OCI-LY7 (cell line): ENCODE measurements around the gene ISM1. TPM values are rescaled to one million over a fixed set of nuclear protein-coding genes. Genes with fewer than 3 reads are reported as not detected.

Source experiments
- BruUV-seq: library from RNA; stranded (reverse); fragments of 400-500 nt; replicated peaks from 2 replicates; lab custom pipeline; 2021; lab: Mats Ljungman, UMichigan
- CTCF ChIA-PET: fragments of 300-600 bp; sonication (Branson Sonifier 250); formaldehyde crosslinking; loops from one replicate; lab custom pipeline; 2022; ENCODE audit warnings: antibody characterized with exemption; ENCODE audit not compliant: unreplicated experiment; lab: Charles Lee
- POLR2A ChIA-PET: fragments of 300-600 bp; sonication (Branson Sonifier 250); formaldehyde crosslinking; loops from one replicate; lab custom pipeline; 2022; ENCODE audit warnings: antibody characterized with exemption; lab: Charles Lee
- DNase-seq: peaks from one replicate; pipeline ENCODE4 v3.0.0-alpha.2; 2015; ENCODE audit warnings: low spot score
- H2AFZ ChIP-seq: fragments of 200-600 bp; sonication (generic), shearing (Covaris generic); 2 replicates; pipeline ENCODE4 v1.6.1; 2014; ENCODE audit warnings: mild to moderate bottlenecking, antibody characterized with exemption, low read length, moderate library complexity
- H3K27ac ChIP-seq: fragments of 200-600 bp; sonication (generic); 2 replicates; pipeline ENCODE4 v1.5.1; 2014; ENCODE audit warnings: mixed run types, low read depth, mild to moderate bottlenecking, moderate library complexity, low read length, inconsistent platforms; ENCODE audit not compliant: poor library complexity, severe bottlenecking
- H3K36me3 ChIP-seq: fragments of 200-600 bp; sonication (generic); 2 replicates; pipeline ENCODE4 v1.6.1; 2014; ENCODE audit warnings: mild to moderate bottlenecking, antibody characterized with exemption, low read length, moderate library complexity, mixed read lengths; ENCODE audit not compliant: insufficient read depth
- H3K4me1 ChIP-seq: fragments of 200-600 bp; sonication (generic); 2 replicates; pipeline ENCODE4 v1.5.1; 2014; ENCODE audit warnings: mild to moderate bottlenecking, low read length; ENCODE audit not compliant: insufficient read depth, poor library complexity, severe bottlenecking
- H3K4me2 ChIP-seq: fragments of 200-600 bp; sonication (generic); 2 replicates; pipeline ENCODE4 v1.6.1; 2014; ENCODE audit warnings: mild to moderate bottlenecking, low read length
- H3K4me3 ChIP-seq: fragments of 200-600 bp; sonication (generic); 2 replicates; pipeline ENCODE4 v1.5.1; 2014; ENCODE audit warnings: mild to moderate bottlenecking, low read depth, low read length; ENCODE audit not compliant: poor library complexity, severe bottlenecking
- H3K79me2 ChIP-seq: fragments of 200-600 bp; sonication (generic); 2 replicates; pipeline ENCODE4 v1.6.1; 2016; ENCODE audit warnings: low read depth, mild to moderate bottlenecking, low read length, moderate library complexity, mixed read lengths; ENCODE audit not compliant: insufficient read depth
- H3K9me2 ChIP-seq: fragments of 200-600 bp; sonication (generic); 2 replicates; pipeline ENCODE4 v1.6.1; 2016; ENCODE audit warnings: mild to moderate bottlenecking, low read length, mixed read lengths; ENCODE audit not compliant: insufficient read depth
- H3K9me3 ChIP-seq: fragments of 200-600 bp; sonication (generic); 2 replicates; pipeline ENCODE4 v1.6.1; 2014; ENCODE audit warnings: mild to moderate bottlenecking, mixed run types, low read length, mixed read lengths
- H4K20me1 ChIP-seq: fragments of 200-600 bp; sonication (generic); 2 replicates; pipeline ENCODE4 v1.6.1; 2014; ENCODE audit warnings: mild to moderate bottlenecking, antibody characterized with exemption, low read length, moderate library complexity, mixed read lengths; ENCODE audit not compliant: insufficient read depth
- CTCF ChIP-seq: fragments of 200-600 bp; sonication (generic); conservative IDR thresholded peaks from 2 replicates; pipeline ENCODE4 v1.5.1; 2014; ENCODE audit warnings: mild to moderate bottlenecking, antibody characterized with exemption, low read length, moderate library complexity, mixed read lengths
- EZH2phosphoT487 ChIP-seq: fragments of 200-600 bp; sonication (generic); IDR thresholded peaks from 2 replicates; pipeline ENCODE4 v1.6.1; 2018; ENCODE audit warnings: low read depth, borderline replicate concordance, mild to moderate bottlenecking, mixed run types, antibody characterized with exemption, low read length, moderate library complexity, mixed read lengths
- intact Hi-C: fragments of 100-400 bp; cut with micrococcal nuclease; formaldehyde crosslinking; loops from one replicate; pipeline ENCODE4 v1.10.0; 2022; ENCODE audit not compliant: unreplicated experiment
- total RNA-seq, 2 experiments: library from RNA; depleted of rRNA in 1 of 2; stranded (reverse); fragments of >200 nt in 1 of 2; shearing (Covaris generic) in 1 of 2; gene quantifications; 2 replicates each; pipeline ENCODE4 v1.2.3, GENCODE V29; 2014 to 2022

Gene ISM1
- total RNA-seq, 2 experiments from 2014 or later: not detected

DNA sequence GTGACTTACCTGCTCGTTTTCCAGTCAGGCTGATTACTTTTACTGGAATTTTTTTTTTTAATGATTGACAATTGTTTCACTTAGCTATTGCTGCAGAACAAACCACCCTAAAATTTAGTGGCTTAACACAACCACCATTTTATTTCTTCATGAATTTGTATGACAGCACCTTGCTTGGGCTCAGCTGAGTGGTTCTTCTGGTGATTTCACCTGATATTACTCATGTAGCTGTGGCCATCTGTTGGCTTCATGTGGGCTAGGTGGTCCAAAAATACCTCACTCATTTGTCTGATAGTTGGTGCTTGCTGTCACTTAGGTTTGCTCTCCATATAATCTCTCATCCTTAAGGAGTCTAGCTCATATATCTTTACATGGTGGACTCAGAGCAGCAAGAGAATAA lies 5.3 kb downstream of the ISM1 start:
- Histone ChIP-seq H3K4me3 (no peak overlapping the region), H3K4me1 (no peaks in the 10 kb centered on the region), H3K4me2 (no peak overlapping the region), H3K9me3 (no peaks in the 10 kb centered on the region), H4K20me1 (no peaks in the 10 kb centered on the region), H3K27ac (no peak overlapping the region), H2AFZ (no peak overlapping the region), H3K36me3 (no peaks in the 10 kb centered on the region), H3K9me2 (no peaks in the 10 kb centered on the region), H3K79me2 (no peaks in the 10 kb centered on the region)
- intact Hi-C loops: no loop called here
- TF ChIP-seq CTCF (no peak), EZH2phosphoT487 (no peak)
- POLR2A ChIA-PET: interaction anchor here (1.1 kb wide), 1 partner anchor 54 kb away, joined by 3 read pairs; no protein-coding TSS in a partner anchor
- CTCF ChIA-PET: no interaction called here
- no TSS peak for BruUV-seq
- DNase-seq: no peak

GRCh38 chr20:13228771-13229170 lies 7.7 kb downstream of the ISM1 start:
- no peak overlapping the region for H2AFZ ChIP-seq
- TF ChIP-seq EZH2phosphoT487: no peak
- no peak for TF ChIP-seq CTCF
- no TSS peak for BruUV-seq
- no peaks in the 10 kb centered on the region for H3K4me1 ChIP-seq
- CTCF ChIA-PET: no interaction called here
- no peaks in the 10 kb centered on the region for H4K20me1 ChIP-seq
- no peaks in the 10 kb centered on the region for H3K36me3 ChIP-seq
- intact Hi-C loops: no loop called here
- POLR2A ChIA-PET: interaction anchor here (0.6 kb wide), 1 partner anchor 14 kb away, joined by 3 read pairs; no protein-coding TSS in a partner anchor
- no peaks in the 10 kb centered on the region for H3K9me3 ChIP-seq
- no peak overlapping the region for H3K4me3 ChIP-seq
- H3K27ac ChIP-seq: no peak overlapping the region
- DNase-seq: no peak
- no peaks in the 10 kb centered on the region for H3K9me2 ChIP-seq
- no peak overlapping the region for H3K4me2 ChIP-seq
- no peaks in the 10 kb centered on the region for H3K79me2 ChIP-seq

DNA sequence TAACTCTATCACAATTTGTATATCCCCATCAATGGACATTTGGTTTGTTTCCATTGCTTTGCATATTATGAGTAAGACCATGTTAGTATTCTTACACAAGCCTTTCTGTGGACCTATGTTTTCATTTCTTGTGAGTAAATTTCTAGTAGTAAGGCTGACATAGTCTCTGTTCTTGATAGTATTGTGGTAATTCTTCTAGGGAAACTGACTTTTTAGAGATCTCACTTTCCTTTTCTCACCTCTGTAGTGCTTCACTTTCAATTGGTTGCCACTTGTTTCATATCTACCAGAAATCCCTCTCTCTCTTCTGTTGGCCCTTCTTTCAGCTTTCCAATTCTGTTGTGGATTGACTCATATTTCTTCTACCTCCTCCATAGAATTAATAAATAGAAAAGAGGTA lies 8.5 kb downstream of the ISM1 start:
- ChIA-PET CTCF (no interaction called here), POLR2A (no interaction called here)
- Histone ChIP-seq H3K36me3 (no peaks in the 10 kb centered on the region), H3K4me3 (no peak overlapping the region), H2AFZ (no peak overlapping the region), H3K9me2 (no peaks in the 10 kb centered on the region), H3K4me1 (no peaks in the 10 kb centered on the region), H4K20me1 (no peaks in the 10 kb centered on the region), H3K9me3 (no peaks in the 10 kb centered on the region), H3K27ac (no peak overlapping the region), H3K4me2 (no peak overlapping the region), H3K79me2 (no peaks in the 10 kb centered on the region)
- no TSS peak for BruUV-seq
- no peak for DNase-seq
- TF ChIP-seq EZH2phosphoT487: no peak
- TF ChIP-seq CTCF: no peak
- intact Hi-C loops: no loop called here
